Measurements from ENCODE around the gene FITM2.

The FITM2 gene

GRCh38 chr20:44296011-44296410 is 15.0 kb downstream of the FITM2 start:
- Histone ChIP-seq H4K20me1 (ENCODE audit: control insufficient read depth, insufficient read depth, low read depth, low read length) (no peaks in the 10 kb centered on the region), H3K4me3 (ENCODE audit: low read length) (no peak overlapping the region), H3K27ac (ENCODE audit: low read depth, low read length) (no peak overlapping the region), H3K4me2 (ENCODE audit: low read length) (no peak overlapping the region), H3K27me3 (ENCODE audit: control insufficient read depth, low read length) (no peaks in the 10 kb centered on the region), H3K36me3 (ENCODE audit: control insufficient read depth, low read length) (no peaks in the 10 kb centered on the region), H3K9me2 (replicated peaks; ENCODE audit: control insufficient read depth, low read length) (no peaks in the 10 kb centered on the region), H3K9me3 (ENCODE audit: control insufficient read depth, insufficient read depth, low read length) (no peaks in the 10 kb centered on the region), H3F3A (ENCODE audit: control insufficient read depth, insufficient read depth) (no peaks in the 10 kb centered on the region), H3K4me1 (ENCODE audit: control insufficient read depth, low read length) (no peaks in the 10 kb centered on the region), H3K79me2 (ENCODE audit: control insufficient read depth, low read length) (no peaks in the 10 kb centered on the region)
- TF ChIP-seq CTCF (IDR thresholded peaks at IDR 0.05; ENCODE audit: low read depth, low read length, poor library complexity, severe bottlenecking) (no peak), EZH2phosphoT487 (IDR thresholded peaks at IDR 0.05; ENCODE audit: borderline replicate concordance, low read length) (no peak)

GRCh38 chr20:44291754-44292153 is 19.2 kb downstream of the FITM2 start:
- Histone ChIP-seq H3K9me3 (ENCODE audit: control insufficient read depth, insufficient read depth, low read length) (0 out of 2 replicates have a peak, but pooled peaks cover 4% of the 10 kb centered on the region), H3K27me3 (ENCODE audit: control insufficient read depth, low read length) (no peaks in the 10 kb centered on the region), H3K27ac (ENCODE audit: low read depth, low read length) (no peak overlapping the region), H3K79me2 (ENCODE audit: control insufficient read depth, low read length) (no peaks in the 10 kb centered on the region), H3K36me3 (ENCODE audit: control insufficient read depth, low read length) (no peaks in the 10 kb centered on the region), H3K4me3 (ENCODE audit: low read length) (no peak overlapping the region), H3K4me1 (ENCODE audit: control insufficient read depth, low read length) (no peaks in the 10 kb centered on the region), H3F3A (ENCODE audit: control insufficient read depth, insufficient read depth) (no peaks in the 10 kb centered on the region), H4K20me1 (ENCODE audit: control insufficient read depth, insufficient read depth, low read depth, low read length) (no peaks in the 10 kb centered on the region), H3K9me2 (replicated peaks; ENCODE audit: control insufficient read depth, low read length) (no peaks in the 10 kb centered on the region), H3K4me2 (ENCODE audit: low read length) (no peak overlapping the region)
- TF ChIP-seq CTCF (IDR thresholded peaks at IDR 0.05; ENCODE audit: low read depth, low read length, poor library complexity, severe bottlenecking) = no peak
- TF ChIP-seq EZH2phosphoT487 (IDR thresholded peaks at IDR 0.05; ENCODE audit: borderline replicate concordance, low read length) = no peak

- Histone ChIP-seq H3K27ac (ENCODE audit: low read depth, low read length) (no peak overlapping the region), H3K9me3 (ENCODE audit: control insufficient read depth, insufficient read depth, low read length) (0 out of 2 replicates have a peak, but pooled peaks cover 4% of the 10 kb centered on the region), H3K4me3 (ENCODE audit: low read length) (no peak overlapping the region), H3K9me2 (replicated peaks; ENCODE audit: control insufficient read depth, low read length) (no peaks in the 10 kb centered on the region), H3K36me3 (ENCODE audit: control insufficient read depth, low read length) (no peaks in the 10 kb centered on the region), H3F3A (ENCODE audit: control insufficient read depth, insufficient read depth) (no peaks in the 10 kb centered on the region), H3K79me2 (ENCODE audit: control insufficient read depth, low read length) (no peaks in the 10 kb centered on the region), H3K27me3 (ENCODE audit: control insufficient read depth, low read length) (no peaks in the 10 kb centered on the region), H3K4me2 (ENCODE audit: low read length) (no peak overlapping the region), H4K20me1 (ENCODE audit: control insufficient read depth, insufficient read depth, low read depth, low read length) (no peaks in the 10 kb centered on the region), H3K4me1 (ENCODE audit: control insufficient read depth, low read length) (no peaks in the 10 kb centered on the region)
- no peak for TF ChIP-seq EZH2phosphoT487 (IDR thresholded peaks at IDR 0.05; ENCODE audit: borderline replicate concordance, low read length)
- no peak for TF ChIP-seq CTCF (IDR thresholded peaks at IDR 0.05; ENCODE audit: low read depth, low read length, poor library complexity, severe bottlenecking)
Observed at GRCh38 chr20:44288252-44288651, 22.8 kb downstream of the FITM2 start.

All from DOHH2 (cell line).